SK-N-MC (cell line): ENCODE measurements around the gene SLC43A2.

Experiments
- DNase-seq: peaks from one replicate; pipeline ENCODE4 v3.0.0-alpha.2; 2011; ENCODE audit warnings: low read depth, low spot score
- H3K27ac ChIP-seq: fragments of 200-600 bp; sonication (generic); 2 replicates; pipeline ENCODE4 v1.5.1; 2016; ENCODE audit warnings: mixed run types
- H3K36me3 ChIP-seq: fragments of 200-600 bp; sonication (generic); 2 replicates; pipeline ENCODE4 v1.6.1; 2017; ENCODE audit warnings: antibody characterized with exemption, low read length, mixed read lengths; ENCODE audit not compliant: insufficient read depth
- H3K4me3 ChIP-seq: fragments of 200-600 bp; sonication (generic); 2 replicates; pipeline ENCODE4 v1.5.1; 2016
- H3K9ac ChIP-seq: fragments of 200-600 bp; sonication (generic); 2 replicates; pipeline ENCODE4 v1.8.0; 2017; ENCODE audit warnings: mixed run types, mixed read lengths; ENCODE audit not compliant: insufficient read length
- H3K9me3 ChIP-seq: fragments of 200-600 bp; sonication (generic); 2 replicates; pipeline ENCODE4 v1.6.1; 2017; ENCODE audit warnings: low read depth, mild to moderate bottlenecking, antibody characterized with exemption, low read length, moderate library complexity, mixed read lengths
- EZH2 ChIP-seq: fragments of 200-600 bp; sonication (generic); IDR thresholded peaks from one replicate; pipeline ENCODE4 v1.6.1; 2017; ENCODE audit warnings: antibody characterized with exemption
- FOXP2 ChIP-seq: optimal IDR thresholded peaks from 2 replicates; pipeline ENCODE3; 2011; ENCODE audit warnings: mild to moderate bottlenecking, moderate library complexity; ENCODE audit not compliant: insufficient read depth; ENCODE audit errors: extremely low read length, control extremely low read depth
- POLR2AphosphoS5 ChIP-seq: IDR thresholded peaks from 2 replicates; pipeline ENCODE4 v1.6.1; 2012; ENCODE audit warnings: mild to moderate bottlenecking, low read depth, low read length, borderline replicate concordance

SLC43A2 gene

GRCh38 chr17:1650731-1651558 is 22.3 kb upstream of the SLC43A2 start:
- no peak for TF ChIP-seq EZH2
- no peak for TF ChIP-seq POLR2AphosphoS5
- no peak for TF ChIP-seq FOXP2
- DNase-seq: no peak
- Histone ChIP-seq H3K36me3 (peaks cover 54% of the 10 kb centered on the region), H3K4me3 (no peak overlapping the region), H3K9ac (no peak overlapping the region), H3K9me3 (no peaks in the 10 kb centered on the region), H3K27ac (no peak overlapping the region)

GRCh38 chr17:1649844-1650501 is 21.3 kb upstream of the SLC43A2 start, which contains the start of gene RILP:
TSS of gene RILP (minus strand) at chr17:1649866. CDS start at chr17:1649804, 62 bp downstream.
- peak within 1 kb of the TSS; percentile 81 for H3K4me3 ChIP-seq
- TF ChIP-seq POLR2AphosphoS5: no peak
- TF ChIP-seq FOXP2: no peak
- no peak for TF ChIP-seq EZH2
- H3K9me3 ChIP-seq: no peaks in the 10 kb centered on the region
- H3K27ac ChIP-seq: no peak within 1 kb of the TSS
- no peak for DNase-seq
- peaks cover 47% of the 10 kb centered on the region for H3K36me3 ChIP-seq
- peak within 1 kb of the TSS; percentile 45 for H3K9ac ChIP-seq

- peaks cover 40% of the 10 kb centered on the region for H3K36me3 ChIP-seq
- DNase-seq: peak; percentile 18
Observed at GRCh38 chr17:1648963-1649843, 20.6 kb upstream of the SLC43A2 start.

GRCh38 chr17:1648173-1648962 is 19.7 kb upstream of the SLC43A2 start:
- Histone ChIP-seq H3K4me3 (peak overlapping the region; percentile 78), H3K9me3 (no peaks in the 10 kb centered on the region), H3K27ac (no peak overlapping the region), H3K36me3 (peaks cover 31% of the 10 kb centered on the region), H3K9ac (peak overlapping the region; percentile 45)
- DNase-seq: no peak
- no peak for TF ChIP-seq FOXP2
- TF ChIP-seq EZH2: no peak

More at GRCh38 chr17:1648963-1649843, 20.6 kb upstream of the SLC43A2 start:
- Histone ChIP-seq H3K9ac (peak overlapping the region; percentile 32), H3K9me3 (no peaks in the 10 kb centered on the region), H3K27ac (no peak overlapping the region), H3K4me3 (peak overlapping the region; percentile 81)
- TF ChIP-seq POLR2AphosphoS5 (no peak), FOXP2 (no peak), EZH2 (no peak)

- no peak overlapping the region for H3K4me3 ChIP-seq
- DNase-seq: no peak
- no peaks in the 10 kb centered on the region for H3K9me3 ChIP-seq
- H3K27ac ChIP-seq: no peak overlapping the region
- TF ChIP-seq EZH2 (no peak), POLR2AphosphoS5 (no peak), FOXP2 (no peak)
- no peak overlapping the region for H3K9ac ChIP-seq
- peaks cover 26% of the 10 kb centered on the region; the same call in 1 of the 2 replicates for H3K36me3 ChIP-seq
Observed at GRCh38 chr17:1647802-1648171, 19.2 kb upstream of the SLC43A2 start.

- no peak overlapping the region for H3K4me3 ChIP-seq
- H3K9ac ChIP-seq: no peak overlapping the region
Observed at GRCh38 chr17:1646199-1646875, 17.7 kb upstream of the SLC43A2 start.

More at GRCh38 chr17:1646199-1646875, 17.7 kb upstream of the SLC43A2 start:
- TF ChIP-seq POLR2AphosphoS5 (no peak), FOXP2 (no peak), EZH2 (no peak)
- DNase-seq: no peak
- Histone ChIP-seq H3K27ac (no peak overlapping the region), H3K36me3 (peaks cover 11% of the 10 kb centered on the region; the same call in 1 of the 2 replicates), H3K9me3 (no peaks in the 10 kb centered on the region)
